ENCODE results near the gene SAXO1.

Gene SAXO1

GRCh38 chr9:18922161-18922885 is 110.7 kb downstream of the SAXO1 start:
- no peaks in the 10 kb centered on the region for H3K27me3 Mint-ChIP-seq
- no peaks in the 10 kb centered on the region for H3K4me1 Mint-ChIP-seq (ENCODE audit: low read depth)
- no peaks in the 10 kb centered on the region for H3K9me3 Mint-ChIP-seq
- H3K4me3 Mint-ChIP-seq, result no peak overlapping the region
- H3K36me3 Mint-ChIP-seq (ENCODE audit: low read depth), result no peaks in the 10 kb centered on the region
- H3K27ac Mint-ChIP-seq, result no peak overlapping the region
- DNase-seq, result no peak

- no peaks in the 10 kb centered on the region for H3K9me3 Mint-ChIP-seq
- DNase-seq, result no peak
- no peak overlapping the region for H3K27ac Mint-ChIP-seq
- no peaks in the 10 kb centered on the region for H3K4me1 Mint-ChIP-seq (ENCODE audit: low read depth)
- H3K4me3 Mint-ChIP-seq, result no peak overlapping the region
- H3K27me3 Mint-ChIP-seq, result no peaks in the 10 kb centered on the region
- no peaks in the 10 kb centered on the region for H3K36me3 Mint-ChIP-seq (ENCODE audit: low read depth)
Observed at GRCh38 chr9:18921366-18922075, 111.5 kb downstream of the SAXO1 start.

- no peak overlapping the region for H3K27ac Mint-ChIP-seq
- no peaks in the 10 kb centered on the region for H3K27me3 Mint-ChIP-seq
- H3K4me1 Mint-ChIP-seq (ENCODE audit: low read depth), result no peaks in the 10 kb centered on the region
- no peaks in the 10 kb centered on the region for H3K9me3 Mint-ChIP-seq
- no peak overlapping the region for H3K4me3 Mint-ChIP-seq
- no peaks in the 10 kb centered on the region for H3K36me3 Mint-ChIP-seq (ENCODE audit: low read depth)
- no peak for DNase-seq
Observed at GRCh38 chr9:18920141-18921084, 112.6 kb downstream of the SAXO1 start.

GRCh38 chr9:18911714-18912342 is 121.2 kb downstream of the SAXO1 start:
- no peak overlapping the region for H3K4me3 Mint-ChIP-seq
- no peaks in the 10 kb centered on the region for H3K4me1 Mint-ChIP-seq (ENCODE audit: low read depth)
- no peaks in the 10 kb centered on the region for H3K27me3 Mint-ChIP-seq
- H3K9me3 Mint-ChIP-seq, result no peaks in the 10 kb centered on the region
- DNase-seq, result no peak
- H3K27ac Mint-ChIP-seq, result no peak overlapping the region
- H3K36me3 Mint-ChIP-seq (ENCODE audit: low read depth), result no peaks in the 10 kb centered on the region

- no peaks in the 10 kb centered on the region for H3K9me3 Mint-ChIP-seq
- H3K4me3 Mint-ChIP-seq, result no peak overlapping the region
- no peak overlapping the region for H3K27ac Mint-ChIP-seq
- no peaks in the 10 kb centered on the region for H3K36me3 Mint-ChIP-seq (ENCODE audit: low read depth)
- no peaks in the 10 kb centered on the region for H3K27me3 Mint-ChIP-seq
- DNase-seq, result no peak
- no peaks in the 10 kb centered on the region for H3K4me1 Mint-ChIP-seq (ENCODE audit: low read depth)
Observed at GRCh38 chr9:18910916-18911315, 122.1 kb downstream of the SAXO1 start.

GRCh38 chr9:18910435-18910834 is 122.6 kb downstream of the SAXO1 start:
- H3K9me3 Mint-ChIP-seq, result no peaks in the 10 kb centered on the region
- H3K27me3 Mint-ChIP-seq, result no peaks in the 10 kb centered on the region
- no peak overlapping the region for H3K27ac Mint-ChIP-seq
- no peak overlapping the region for H3K4me3 Mint-ChIP-seq
- DNase-seq, result no peak
- H3K4me1 Mint-ChIP-seq (ENCODE audit: low read depth), result no peaks in the 10 kb centered on the region
- no peaks in the 10 kb centered on the region for H3K36me3 Mint-ChIP-seq (ENCODE audit: low read depth)

- H3K27me3 Mint-ChIP-seq, result no peaks in the 10 kb centered on the region
Observed at GRCh38 chr9:18909140-18910018, 123.6 kb downstream of the SAXO1 start.

GRCh38 chr9:18907927-18908625 is 124.9 kb downstream of the SAXO1 start:
- Mint-ChIP-seq H3K9me3 (no peaks in the 10 kb centered on the region), H3K4me1 (ENCODE audit: low read depth) (no peaks in the 10 kb centered on the region), H3K27me3 (no peaks in the 10 kb centered on the region), H3K27ac (no peak overlapping the region), H3K36me3 (ENCODE audit: low read depth) (no peaks in the 10 kb centered on the region), H3K4me3 (no peak overlapping the region)
- DNase-seq, result no peak

More at GRCh38 chr9:18909140-18910018, 123.6 kb downstream of the SAXO1 start:
- no peak for DNase-seq
- Mint-ChIP-seq H3K36me3 (ENCODE audit: low read depth) (no peaks in the 10 kb centered on the region), H3K27ac (no peak overlapping the region), H3K4me3 (no peak overlapping the region), H3K4me1 (ENCODE audit: low read depth) (no peaks in the 10 kb centered on the region), H3K9me3 (no peaks in the 10 kb centered on the region)

- no peak overlapping the region for H3K4me3 Mint-ChIP-seq
- no peaks in the 10 kb centered on the region for H3K4me1 Mint-ChIP-seq (ENCODE audit: low read depth)
- H3K27me3 Mint-ChIP-seq, result no peaks in the 10 kb centered on the region
- DNase-seq, result no peak
- H3K9me3 Mint-ChIP-seq, result peaks cover 5% of the 10 kb centered on the region
- no peak overlapping the region for H3K27ac Mint-ChIP-seq
- no peaks in the 10 kb centered on the region for H3K36me3 Mint-ChIP-seq (ENCODE audit: low read depth)
Observed at GRCh38 chr9:18906656-18907395, 126.2 kb downstream of the SAXO1 start.

- H3K27me3 Mint-ChIP-seq, result no peaks in the 10 kb centered on the region
- no peaks in the 10 kb centered on the region for H3K36me3 Mint-ChIP-seq (ENCODE audit: low read depth)
- no peak overlapping the region for H3K27ac Mint-ChIP-seq
- no peak for DNase-seq
- H3K9me3 Mint-ChIP-seq, result peaks cover 9% of the 10 kb centered on the region
- no peaks in the 10 kb centered on the region for H3K4me1 Mint-ChIP-seq (ENCODE audit: low read depth)
- no peak overlapping the region for H3K4me3 Mint-ChIP-seq
Observed at GRCh38 chr9:18905883-18906629, 127.0 kb downstream of the SAXO1 start.

GRCh38 chr9:18905028-18905882 is 127.8 kb downstream of the SAXO1 start:
- no peak overlapping the region for H3K4me3 Mint-ChIP-seq
- peaks cover 12% of the 10 kb centered on the region for H3K9me3 Mint-ChIP-seq
- no peak overlapping the region for H3K27ac Mint-ChIP-seq
- H3K27me3 Mint-ChIP-seq, result no peaks in the 10 kb centered on the region
- no peak for DNase-seq
- H3K4me1 Mint-ChIP-seq (ENCODE audit: low read depth), result no peaks in the 10 kb centered on the region
- no peaks in the 10 kb centered on the region for H3K36me3 Mint-ChIP-seq (ENCODE audit: low read depth)
